ENCODE data around the gene UBE2S.

UBE2S gene

GRCh38 chr19:55355213-55355821 lies 52.3 kb downstream of the UBE2S start:
- Histone ChIP-seq H3K4me3 (ENCODE audit: low read depth, low read length) (no peak overlapping the region), H3K36me3 (no peaks in the 10 kb centered on the region), H3K9me3 (no peaks in the 10 kb centered on the region), H3K27me3 (peaks cover 42% of the 10 kb centered on the region), H3K4me1 (no peaks in the 10 kb centered on the region; the same call in 1 of the 2 replicates)
- no peak for DNase-seq
- no peak for TF ChIP-seq CTCF (IDR thresholded peaks at IDR 0.05; ENCODE audit: low read depth, low read length)

GRCh38 chr19:55354698-55355212 lies 52.8 kb downstream of the UBE2S start, which contains the start of gene COX6B2:
Gene COX6B2, minus strand, starts transcription at chr19:55354719. Its CDS starts 198 bp downstream, at chr19:55354521.
- no peak for DNase-seq
- Histone ChIP-seq H3K36me3 (no peaks in the 10 kb centered on the region), H3K4me3 (ENCODE audit: low read depth, low read length) (peak within 1 kb of the TSS; percentile 39), H3K27me3 (peaks cover 42% of the 10 kb centered on the region), H3K4me1 (no peaks in the 10 kb centered on the region; the same call in 1 of the 2 replicates), H3K9me3 (no peaks in the 10 kb centered on the region)
- no peak for TF ChIP-seq CTCF (IDR thresholded peaks at IDR 0.05; ENCODE audit: low read depth, low read length)

- TF ChIP-seq CTCF (IDR thresholded peaks at IDR 0.05; ENCODE audit: low read depth, low read length) = no peak
- peak; percentile 82 for DNase-seq
- Histone ChIP-seq H3K4me3 (ENCODE audit: low read depth, low read length) (peak overlapping the region; percentile 39), H3K9me3 (no peaks in the 10 kb centered on the region), H3K36me3 (no peaks in the 10 kb centered on the region), H3K4me1 (no peaks in the 10 kb centered on the region; the same call in 1 of the 2 replicates), H3K27me3 (peaks cover 42% of the 10 kb centered on the region)
These were observed 53.5 kb downstream of the UBE2S start for GRCh38 chr19:55353803-55354697.

GRCh38 chr19:55353356-55353802 lies 54.2 kb downstream of the UBE2S start:
- DNase-seq = no peak
- no peaks in the 10 kb centered on the region for H3K4me1 ChIP-seq
- no peak for TF ChIP-seq CTCF (IDR thresholded peaks at IDR 0.05; ENCODE audit: low read depth, low read length)
- peak overlapping the region; percentile 39 for H3K4me3 ChIP-seq (ENCODE audit: low read depth, low read length)
- H3K27me3 ChIP-seq = peaks cover 42% of the 10 kb centered on the region
- H3K9me3 ChIP-seq = no peaks in the 10 kb centered on the region
- H3K36me3 ChIP-seq = no peaks in the 10 kb centered on the region

- Histone ChIP-seq H3K27me3 (peaks cover 42% of the 10 kb centered on the region), H3K36me3 (no peaks in the 10 kb centered on the region), H3K4me3 (ENCODE audit: low read depth, low read length) (no peak overlapping the region), H3K4me1 (no peaks in the 10 kb centered on the region), H3K9me3 (no peaks in the 10 kb centered on the region)
- TF ChIP-seq CTCF (IDR thresholded peaks at IDR 0.05; ENCODE audit: low read depth, low read length) = no peak
- DNase-seq = no peak
These were observed 54.9 kb downstream of the UBE2S start for GRCh38 chr19:55352549-55353145.
